ENCODE measurements around the gene MARCHF4. TPM values are rescaled to one million over a fixed set of nuclear protein-coding genes. Genes with fewer than 3 reads are reported as not detected.

The MARCHF4 gene
- total and polyA plus RNA-seq, 2 of the 8 experiments (the other 6 are each of a cell fraction or from before 2014, with no cell fraction given) = 1.9 to 2.9 TPM

GRCh38 chr2:216365518-216365917 is 6.8 kb downstream of the MARCHF4 start (continued):
- TF ChIP-seq CBX5 (IDR thresholded peaks at IDR 0.05; ENCODE audit: low read depth, low read length) (no peak), FOSL1 (IDR thresholded peaks at IDR 0.05; ENCODE audit: insufficient read depth, low read depth, low read length) (no peak), TAF7 (optimal IDR thresholded peaks at IDR 0.05; ENCODE audit: borderline replicate concordance, low read depth, low read length) (no peak), NANOG (IDR thresholded peaks at IDR 0.05; ENCODE audit: insufficient read depth, low read depth, low read length, poor library complexity, severe bottlenecking) (no peak), NRF1 (IDR thresholded peaks at IDR 0.05; ENCODE audit: low read depth, low read length) (no peak), ZNF274 (IDR thresholded peaks at IDR 0.05; ENCODE audit: borderline replicate concordance, extremely low read depth, low read length) (no peak)

Data from H1 (cell line).